Kidney (tissue), 14 donors: ENCODE results near the gene LGALS9. TPM values are rescaled to one million over a fixed set of nuclear protein-coding genes. Genes with fewer than 3 reads are reported as not detected.

Source experiments
- DNase-seq, 5 donors: peaks; one replicate each; pipeline ENCODE4 v3.0.0-alpha.2; 2013 to 2020
- FAIRE-seq: peaks from 2 replicates; lab custom pipeline; 2012; peaks lifted over from hg19 to GRCh38; lab: Jason Lieb, UNC
- H3K27ac ChIP-seq, 2 donors: one replicate each; pipeline ENCODE4 v1.7.0; 2013; ENCODE audit warnings: low read depth in 2 of 2, low read length in 2 of 2, inconsistent platforms in 1 of 2
- H3K27me3 ChIP-seq: one replicate; pipeline ENCODE4 v1.7.1; 2013; ENCODE audit warnings: low read length, inconsistent platforms; ENCODE audit not compliant: control insufficient read depth, insufficient read depth
- H3K36me3 ChIP-seq, 3 donors: one replicate each; pipeline versions ENCODE4 v1.7.0 to v1.7.1; 2013; ENCODE audit warnings: low read length in 3 of 3, control low read depth in 1 of 3, inconsistent platforms in 1 of 3; ENCODE audit not compliant: insufficient read depth in 3 of 3, control insufficient read depth in 2 of 3
- H3K4me1 ChIP-seq, 3 donors: one replicate each; pipeline versions ENCODE4 v1.7.0 to v1.7.1; 2013; ENCODE audit warnings: low read length in 3 of 3, inconsistent platforms in 1 of 3, low read depth in 1 of 3; ENCODE audit not compliant: control insufficient read depth in 2 of 3, insufficient read depth in 2 of 3
- H3K4me3 ChIP-seq, 3 donors: one replicate each; pipeline versions ENCODE4 v1.7.0 to v1.8.1; 2013; ENCODE audit warnings: low read length in 3 of 3, control low read depth in 1 of 3, inconsistent platforms in 1 of 3
- H3K9ac ChIP-seq, 3 donors: one replicate each; pipeline versions ENCODE4 v1.7.0 to v1.7.1; 2013; ENCODE audit warnings: low read length in 3 of 3, control low read depth in 1 of 3, inconsistent platforms in 1 of 3
- H3K9me3 ChIP-seq, 3 donors: one replicate each; pipeline versions ENCODE4 v1.7.0 to v1.7.1; 2013; ENCODE audit warnings: low read length in 3 of 3, control low read depth in 1 of 3, inconsistent platforms in 1 of 3; ENCODE audit not compliant: control insufficient read depth in 2 of 3, insufficient read depth in 1 of 3
- intact Hi-C: fragments of 100-400 bp; cut with DNase I; formaldehyde crosslinking; loops from one replicate; pipeline ENCODE4 v1.11.1; 2022
- polyA plus RNA-seq: library from polyadenylated mRNA; stranded (reverse); fragments of 350-450 nt; fragmentation: Illumina TruSeq; extraction: RNeasy Lipid Tissue Mini Kit (QIAGEN cat#74804); gene quantifications from one replicate; pipeline ENCODE4 v1.2.3, GENCODE V29; 2014; ENCODE audit warnings: low read depth, low replicate concordance; ENCODE audit not compliant: insufficient read depth
- total RNA-seq: library from RNA; stranded (reverse); fragmentation: NEBNext Ultra II Directional; extraction: Animal tissue kit (Norgen Biotek cat#: 25700); gene quantifications from one replicate; pipeline ENCODE4 v1.2.1, GENCODE V29; 2021
- TF ChIP-seq, protein P1 (sequence below): IDR thresholded peaks from 3 replicates; pipeline ENCODE4 v1.5.1; 2012; ENCODE audit warnings: mild to moderate bottlenecking, moderate library complexity, borderline replicate concordance; ENCODE audit not compliant: insufficient read depth; ENCODE audit errors: extremely low read depth
- donor health status: control.
- donor health status: control.
- donor health status: control.
- donor health status: control.
- donor health status: control.
- donor health status: DM: yes; HTN: yes; CAD: no.
- donor health status: Normal renal cell carcinoma (clear cell type).

LGALS9 gene
- total and polyA plus RNA-seq, 2 donors from 2014 or later, result 16.4 to 50.8 TPM

DNA sequence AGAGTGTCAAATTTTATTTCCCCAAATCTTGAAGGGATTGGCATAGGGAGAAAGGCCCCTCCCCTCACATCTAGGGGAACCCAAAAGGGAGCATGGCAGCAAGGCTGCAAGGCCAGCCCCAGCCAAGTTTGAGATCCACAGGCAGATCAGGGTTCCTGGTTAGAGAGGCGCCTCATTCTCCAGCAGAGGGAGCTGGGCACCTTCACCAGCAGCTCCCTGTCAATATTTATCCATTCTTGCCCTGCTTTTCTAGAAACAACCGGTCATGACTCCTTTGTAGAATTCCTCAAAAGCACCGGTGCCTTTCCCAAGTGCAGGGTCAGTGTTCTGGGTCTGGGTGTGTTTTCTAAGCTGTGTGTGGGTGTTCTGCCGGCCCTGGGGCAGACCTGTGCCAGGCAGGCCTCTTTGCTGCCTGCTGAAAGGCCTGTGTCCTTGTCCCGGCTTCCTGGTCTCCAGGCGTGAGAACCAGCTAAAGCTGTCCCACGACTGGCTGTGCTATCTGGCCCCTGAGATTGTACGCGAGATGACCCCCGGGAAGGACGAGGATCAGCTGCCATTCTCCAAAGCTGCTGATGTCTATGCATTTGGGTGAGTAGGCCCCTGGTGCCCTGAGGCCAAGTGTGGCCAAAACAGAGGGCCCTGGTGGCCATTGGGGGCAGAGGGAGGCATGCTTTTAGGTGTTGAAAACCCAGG lies 21.2 kb upstream of the LGALS9 start:
- TF ChIP-seq, protein P1, sequence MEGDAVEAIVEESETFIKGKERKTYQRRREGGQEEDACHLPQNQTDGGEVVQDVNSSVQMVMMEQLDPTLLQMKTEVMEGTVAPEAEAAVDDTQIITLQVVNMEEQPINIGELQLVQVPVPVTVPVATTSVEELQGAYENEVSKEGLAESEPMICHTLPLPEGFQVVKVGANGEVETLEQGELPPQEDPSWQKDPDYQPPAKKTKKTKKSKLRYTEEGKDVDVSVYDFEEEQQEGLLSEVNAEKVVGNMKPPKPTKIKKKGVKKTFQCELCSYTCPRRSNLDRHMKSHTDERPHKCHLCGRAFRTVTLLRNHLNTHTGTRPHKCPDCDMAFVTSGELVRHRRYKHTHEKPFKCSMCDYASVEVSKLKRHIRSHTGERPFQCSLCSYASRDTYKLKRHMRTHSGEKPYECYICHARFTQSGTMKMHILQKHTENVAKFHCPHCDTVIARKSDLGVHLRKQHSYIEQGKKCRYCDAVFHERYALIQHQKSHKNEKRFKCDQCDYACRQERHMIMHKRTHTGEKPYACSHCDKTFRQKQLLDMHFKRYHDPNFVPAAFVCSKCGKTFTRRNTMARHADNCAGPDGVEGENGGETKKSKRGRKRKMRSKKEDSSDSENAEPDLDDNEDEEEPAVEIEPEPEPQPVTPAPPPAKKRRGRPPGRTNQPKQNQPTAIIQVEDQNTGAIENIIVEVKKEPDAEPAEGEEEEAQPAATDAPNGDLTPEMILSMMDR, result peak; percentile 73
- H3K9me3 ChIP-seq, result no peaks in the 10 kb centered on the region
- H3K27me3 ChIP-seq, result no peaks in the 10 kb centered on the region
- intact Hi-C loops, result no loop called here
- FAIRE-seq (no peak), DNase-seq (peak; percentile 67 to 87 (median 76))
- H3K36me3 ChIP-seq, result peaks cover 5 to 40% (median 20%) of the 10 kb centered on the region in 3 donors
- H3K27ac ChIP-seq, result peak overlapping the region; percentile 72 to 88
- no peak overlapping the region for H3K4me3 ChIP-seq
- peaks cover 0 to 19% (median 15%) of the 10 kb centered on the region in 3 donors for H3K4me1 ChIP-seq
- H3K9ac ChIP-seq, result peak overlapping the region in 1 of 3 donors; percentile 10

DNA sequence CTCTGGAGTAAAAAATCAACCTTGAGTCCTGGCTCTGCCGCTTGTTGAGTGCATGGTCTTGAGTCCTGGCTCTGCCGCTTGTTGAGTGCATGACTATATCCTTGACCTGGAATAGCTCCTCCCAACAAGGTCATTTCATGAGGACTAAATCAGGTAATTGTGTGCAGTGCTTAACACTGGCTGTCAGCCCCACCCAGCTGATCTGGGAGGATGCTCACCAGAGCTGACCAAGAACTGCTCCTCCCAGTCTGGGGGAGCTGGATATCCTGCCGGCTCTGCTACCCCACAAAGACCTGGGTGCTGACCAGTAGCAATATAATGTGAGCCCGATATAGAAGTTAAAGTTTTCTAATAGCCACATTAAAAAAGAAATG lies 20.7 kb upstream of the LGALS9 start:
- intact Hi-C loops, result no loop called here
- peak overlapping the region in 1 of 3 donors; percentile 10 for H3K9ac ChIP-seq
- FAIRE-seq (no peak), DNase-seq (no peak)
- H3K4me3 ChIP-seq, result no peak overlapping the region
- H3K36me3 ChIP-seq, result peaks cover 6 to 41% (median 20%) of the 10 kb centered on the region in 3 donors
- H3K9me3 ChIP-seq, result no peaks in the 10 kb centered on the region
- peaks cover 0 to 19% (median 15%) of the 10 kb centered on the region in 3 donors for H3K4me1 ChIP-seq
- H3K27ac ChIP-seq, result peak overlapping the region; percentile 72 to 88
- no peaks in the 10 kb centered on the region for H3K27me3 ChIP-seq
- TF ChIP-seq, protein P1, result no peak

DNA sequence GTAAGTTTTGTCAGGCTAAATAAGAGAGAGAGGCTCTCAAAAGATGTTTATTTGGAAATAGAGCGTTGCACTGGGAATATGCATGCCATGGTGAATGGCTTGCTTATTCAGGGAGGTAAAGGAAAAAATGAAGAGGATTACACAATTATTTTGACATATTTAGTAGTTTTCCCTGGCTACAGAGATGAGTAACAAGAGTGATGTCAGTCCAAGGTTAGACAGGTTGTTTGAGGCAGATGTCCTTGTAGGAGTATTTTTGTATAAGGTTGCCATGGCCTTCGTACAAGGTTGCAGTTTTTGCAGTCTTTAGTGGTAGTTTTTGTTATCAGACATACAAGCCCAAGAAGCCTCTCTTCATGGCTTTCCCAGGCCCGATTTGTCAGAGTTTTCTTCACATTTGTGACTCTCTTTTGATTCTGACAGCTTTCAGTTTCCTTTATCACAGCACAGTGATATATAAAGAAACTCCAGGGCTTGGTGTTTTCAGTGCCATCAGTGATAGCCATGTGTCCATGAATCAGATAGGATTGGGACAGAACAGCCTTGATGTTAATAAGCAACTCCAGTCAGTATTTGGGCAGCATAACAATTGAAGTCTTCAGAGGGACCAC lies 18.7 kb upstream of the LGALS9 start:
- Histone ChIP-seq H3K27me3 (no peaks in the 10 kb centered on the region), H3K9me3 (no peaks in the 10 kb centered on the region), H3K36me3 (peaks cover 6 to 50% (median 29%) of the 10 kb centered on the region in 3 donors), H3K4me3 (no peak overlapping the region), H3K27ac (no peak overlapping the region), H3K9ac (no peak overlapping the region), H3K4me1 (peaks cover 0 to 15% (median 10%) of the 10 kb centered on the region in 3 donors)
- intact Hi-C loops, result no loop called here
- FAIRE-seq (no peak), DNase-seq (no peak)
- TF ChIP-seq, protein P1, result no peak
